ENCODE results near the gene TPST1.

DNA sequence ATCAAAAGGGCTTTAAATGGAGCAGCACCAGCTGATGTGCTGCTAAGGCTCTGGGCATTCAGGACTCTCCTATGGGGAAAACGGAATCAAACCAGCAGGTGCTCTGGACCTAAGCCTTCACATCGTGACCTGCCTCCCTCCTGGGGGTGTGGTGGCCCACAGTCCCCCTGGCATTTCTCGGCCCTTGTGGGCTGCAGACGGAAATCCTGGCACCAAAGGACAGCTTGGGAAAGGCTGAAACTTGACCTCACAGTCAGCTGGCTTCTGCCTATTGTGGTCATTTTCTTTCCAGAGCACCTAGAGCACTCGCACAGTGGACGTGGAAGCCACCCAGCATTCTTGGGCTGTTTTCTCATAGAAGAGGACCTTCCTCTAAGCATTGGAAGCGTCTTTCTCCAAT, 74.8 kb downstream of the TPST1 start:
- TF ChIP-seq EZH2 (IDR thresholded peaks at IDR 0.05; ENCODE audit: low read depth, low read length, severe bottlenecking) (no peak), GTF2F1 (IDR thresholded peaks at IDR 0.05; ENCODE audit: borderline replicate concordance, low read depth, low read length) (no peak), ASH2L (IDR thresholded peaks at IDR 0.05; ENCODE audit: low read length) (no peak), ATF2 (IDR thresholded peaks at IDR 0.05; ENCODE audit: low read length) (no peak), CTCF (IDR thresholded peaks at IDR 0.05; ENCODE audit: control extremely low read depth in 1 of 3, insufficient read depth in 1 of 3, low read depth in 1 of 3, low read length in 3 of 3) (no peak), POLR2A (IDR thresholded peaks at IDR 0.05; ENCODE audit: control extremely low read depth in 1 of 2, low read depth in 2 of 2, low read length in 2 of 2) (no peak), EP300 (IDR thresholded peaks at IDR 0.05; ENCODE audit: borderline replicate concordance in 1 of 2, low read depth in 2 of 2, low read length in 2 of 2) (no peak), BACH1 (IDR thresholded peaks at IDR 0.05; ENCODE audit: low read length) (no peak), SIX5 (IDR thresholded peaks at IDR 0.05; ENCODE audit: low read depth, low read length) (no peak), BRCA1 (IDR thresholded peaks at IDR 0.05; ENCODE audit: low read depth, low read length) (no peak), HDAC2 (IDR thresholded peaks at IDR 0.05; ENCODE audit: borderline replicate concordance in 1 of 2, low read depth in 2 of 2, low read length in 2 of 2) (no peak), CHD2 (IDR thresholded peaks at IDR 0.05; ENCODE audit: low read length) (no peak), TEAD4 (IDR thresholded peaks at IDR 0.05; ENCODE audit: low read depth, low read length) (no peak)
- TF ChIP-seq, protein P1, sequence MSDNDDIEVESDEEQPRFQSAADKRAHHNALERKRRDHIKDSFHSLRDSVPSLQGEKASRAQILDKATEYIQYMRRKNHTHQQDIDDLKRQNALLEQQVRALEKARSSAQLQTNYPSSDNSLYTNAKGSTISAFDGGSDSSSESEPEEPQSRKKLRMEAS (IDR thresholded peaks at IDR 0.05), result no peak

Data from H1 (cell line).